ENCODE data around the gene SLC26A4.

Gene SLC26A4

DNA sequence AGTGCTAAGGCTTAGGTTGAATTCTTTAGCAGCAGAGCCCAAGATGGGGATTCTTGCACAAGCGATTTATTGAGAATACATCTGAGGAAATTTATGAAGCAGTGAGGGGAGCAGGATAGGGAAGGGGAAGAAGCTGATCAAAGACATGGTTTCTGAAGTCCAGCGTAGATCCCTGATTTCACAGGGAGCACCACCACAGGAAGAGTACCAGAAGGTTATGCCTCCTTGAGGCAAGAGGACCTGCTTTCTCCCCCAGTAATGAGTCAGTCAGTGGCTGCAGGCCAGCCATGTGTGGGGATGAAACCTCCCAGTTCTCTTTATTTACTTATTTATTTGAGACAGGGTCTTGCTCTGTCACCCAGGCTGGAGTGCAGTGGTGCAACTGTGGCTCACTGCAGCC, 48.3 kb downstream of the SLC26A4 start:
- Histone ChIP-seq H3K9me3 (no peaks in the 10 kb centered on the region), H3K27me3 (no peaks in the 10 kb centered on the region), H3K4me1 (no peaks in the 10 kb centered on the region), H3K9ac (no peak overlapping the region), H4K20me1 (no peaks in the 10 kb centered on the region), H3K27ac (no peak overlapping the region), H3K4me2 (no peak overlapping the region), H3K4me3 (no peak overlapping the region), H3K36me3 (no peaks in the 10 kb centered on the region)
- no peak for TF ChIP-seq Cebpa-rat (IDR thresholded peaks at IDR 0.05)

- Histone ChIP-seq H3K36me3 (no peaks in the 10 kb centered on the region), H3K27me3 (no peaks in the 10 kb centered on the region), H3K9me3 (no peaks in the 10 kb centered on the region), H3K9ac (no peak overlapping the region), H3K27ac (no peak overlapping the region), H3K4me3 (no peak overlapping the region), H3K4me1 (no peaks in the 10 kb centered on the region), H4K20me1 (no peaks in the 10 kb centered on the region), H3K4me2 (no peak overlapping the region)
- no peak for TF ChIP-seq Cebpa-rat (IDR thresholded peaks at IDR 0.05)
Measured at GRCh38 chr7:107711301-107711700, 50.7 kb downstream of the SLC26A4 start.

DNA sequence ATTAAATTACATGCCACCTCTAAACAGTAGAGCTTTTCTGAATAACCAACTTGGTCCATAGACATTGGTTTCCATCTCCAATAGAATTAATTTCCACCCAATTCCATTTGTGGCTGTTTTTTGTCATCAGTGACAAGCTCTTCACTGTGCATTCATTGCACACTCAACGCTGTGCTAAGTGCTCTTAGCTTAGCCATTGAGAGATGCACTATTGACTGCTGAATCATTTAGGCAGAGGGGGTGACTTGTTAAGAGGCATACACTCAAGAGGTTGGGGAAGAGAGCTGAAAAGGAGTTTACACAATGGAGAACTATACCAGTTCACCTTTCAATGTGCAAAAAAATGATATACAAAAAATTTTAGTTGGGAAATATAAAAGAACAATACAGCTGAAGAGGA, 51.4 kb downstream of the SLC26A4 start:
- Histone ChIP-seq H3K36me3 (no peaks in the 10 kb centered on the region), H3K27me3 (no peaks in the 10 kb centered on the region), H3K4me3 (no peak overlapping the region), H3K4me2 (no peak overlapping the region), H4K20me1 (no peaks in the 10 kb centered on the region), H3K9me3 (no peaks in the 10 kb centered on the region), H3K4me1 (no peaks in the 10 kb centered on the region), H3K27ac (no peak overlapping the region), H3K9ac (no peak overlapping the region)
- TF ChIP-seq Cebpa-rat (IDR thresholded peaks at IDR 0.05) = no peak

DNA sequence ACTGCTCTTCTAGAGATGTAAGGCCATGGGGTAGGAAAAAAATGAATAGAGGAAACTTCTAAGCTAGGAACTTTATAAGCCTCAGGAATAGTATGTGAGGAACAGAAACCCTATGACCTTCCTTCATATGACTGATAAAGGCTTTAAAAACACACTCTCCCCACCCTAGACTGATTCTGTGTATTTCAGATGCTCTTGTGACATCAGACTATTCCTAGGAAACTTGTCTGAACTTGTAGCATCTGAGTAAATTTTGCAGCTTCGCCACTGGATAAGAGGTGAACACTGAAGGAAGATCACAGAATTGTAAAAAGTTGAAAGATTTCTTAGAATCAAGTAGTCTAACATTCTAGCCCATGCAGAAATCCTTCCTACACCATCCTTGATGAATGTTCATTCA, 52.3 kb downstream of the SLC26A4 start:
- Histone ChIP-seq H3K27ac (no peak overlapping the region), H3K9ac (no peak overlapping the region), H4K20me1 (no peaks in the 10 kb centered on the region), H3K9me3 (no peaks in the 10 kb centered on the region), H3K36me3 (no peaks in the 10 kb centered on the region), H3K4me3 (no peak overlapping the region), H3K27me3 (no peaks in the 10 kb centered on the region), H3K4me1 (no peaks in the 10 kb centered on the region), H3K4me2 (no peak overlapping the region)
- TF ChIP-seq Cebpa-rat (IDR thresholded peaks at IDR 0.05) = no peak

- Histone ChIP-seq H3K4me3 (no peak overlapping the region), H4K20me1 (no peaks in the 10 kb centered on the region), H3K9me3 (no peaks in the 10 kb centered on the region), H3K4me1 (no peaks in the 10 kb centered on the region), H3K27ac (no peak overlapping the region), H3K4me2 (no peak overlapping the region), H3K27me3 (no peaks in the 10 kb centered on the region), H3K36me3 (no peaks in the 10 kb centered on the region), H3K9ac (no peak overlapping the region)
- no peak for TF ChIP-seq Cebpa-rat (IDR thresholded peaks at IDR 0.05)
Measured at GRCh38 chr7:107715531-107715930, 54.9 kb downstream of the SLC26A4 start.

GRCh38 chr7:107718456-107719193, 58.0 kb downstream of the SLC26A4 start:
- Histone ChIP-seq H3K9ac (no peak overlapping the region), H4K20me1 (no peaks in the 10 kb centered on the region), H3K36me3 (no peaks in the 10 kb centered on the region), H3K4me1 (no peaks in the 10 kb centered on the region), H3K27me3 (no peaks in the 10 kb centered on the region), H3K27ac (no peak overlapping the region), H3K9me3 (no peaks in the 10 kb centered on the region), H3K4me2 (no peak overlapping the region), H3K4me3 (no peak overlapping the region)
- no peak for TF ChIP-seq Cebpa-rat (IDR thresholded peaks at IDR 0.05)

DNA sequence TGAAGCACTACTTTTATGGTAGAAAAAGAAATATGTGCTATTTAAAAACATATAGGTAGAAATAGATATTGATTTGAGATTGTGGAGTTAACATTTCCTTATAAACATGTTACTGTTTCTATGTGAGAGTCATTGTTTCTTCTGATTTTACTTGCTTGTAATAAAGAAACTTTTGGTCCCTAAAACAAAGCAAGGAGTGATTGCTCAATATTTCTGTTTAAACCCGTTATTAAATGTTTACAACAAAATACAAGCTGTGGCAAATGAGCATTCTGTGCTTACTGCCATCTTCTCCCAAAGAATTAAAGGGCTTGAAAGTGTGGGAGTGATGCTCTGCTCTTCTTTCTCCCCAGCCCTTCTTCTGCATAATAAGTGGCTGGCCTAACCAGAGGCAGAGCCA, 60.7 kb downstream of the SLC26A4 start:
- H3K4me1 ChIP-seq = no peaks in the 10 kb centered on the region
- no peaks in the 10 kb centered on the region for H3K27me3 ChIP-seq
- no peak overlapping the region for H3K9ac ChIP-seq
- no peak overlapping the region for H3K27ac ChIP-seq
- no peak overlapping the region for H3K4me3 ChIP-seq
- H3K36me3 ChIP-seq = no peaks in the 10 kb centered on the region
- H4K20me1 ChIP-seq = no peaks in the 10 kb centered on the region
- H3K4me2 ChIP-seq = no peak overlapping the region
- TF ChIP-seq Cebpa-rat (IDR thresholded peaks at IDR 0.05) = no peak
- no peaks in the 10 kb centered on the region for H3K9me3 ChIP-seq

GRCh38 chr7:107723255-107723654, 62.6 kb downstream of the SLC26A4 start:
- Histone ChIP-seq H3K4me2 (no peak overlapping the region), H4K20me1 (no peaks in the 10 kb centered on the region), H3K9ac (no peak overlapping the region), H3K9me3 (no peaks in the 10 kb centered on the region), H3K4me1 (no peaks in the 10 kb centered on the region), H3K36me3 (no peaks in the 10 kb centered on the region), H3K27me3 (no peaks in the 10 kb centered on the region), H3K27ac (no peak overlapping the region), H3K4me3 (no peak overlapping the region)
- TF ChIP-seq Cebpa-rat (IDR thresholded peaks at IDR 0.05) = no peak

GRCh38 chr7:107725138-107725740, 64.6 kb downstream of the SLC26A4 start:
- no peak overlapping the region for H3K9ac ChIP-seq
- H3K4me2 ChIP-seq = no peak overlapping the region
- TF ChIP-seq Cebpa-rat (IDR thresholded peaks at IDR 0.05) = no peak
- H3K4me1 ChIP-seq = no peaks in the 10 kb centered on the region
- H3K9me3 ChIP-seq = no peaks in the 10 kb centered on the region
- no peaks in the 10 kb centered on the region for H3K36me3 ChIP-seq
- no peaks in the 10 kb centered on the region for H4K20me1 ChIP-seq
- H3K27ac ChIP-seq = no peak overlapping the region
- no peak overlapping the region for H3K4me3 ChIP-seq
- no peaks in the 10 kb centered on the region for H3K27me3 ChIP-seq

DNA sequence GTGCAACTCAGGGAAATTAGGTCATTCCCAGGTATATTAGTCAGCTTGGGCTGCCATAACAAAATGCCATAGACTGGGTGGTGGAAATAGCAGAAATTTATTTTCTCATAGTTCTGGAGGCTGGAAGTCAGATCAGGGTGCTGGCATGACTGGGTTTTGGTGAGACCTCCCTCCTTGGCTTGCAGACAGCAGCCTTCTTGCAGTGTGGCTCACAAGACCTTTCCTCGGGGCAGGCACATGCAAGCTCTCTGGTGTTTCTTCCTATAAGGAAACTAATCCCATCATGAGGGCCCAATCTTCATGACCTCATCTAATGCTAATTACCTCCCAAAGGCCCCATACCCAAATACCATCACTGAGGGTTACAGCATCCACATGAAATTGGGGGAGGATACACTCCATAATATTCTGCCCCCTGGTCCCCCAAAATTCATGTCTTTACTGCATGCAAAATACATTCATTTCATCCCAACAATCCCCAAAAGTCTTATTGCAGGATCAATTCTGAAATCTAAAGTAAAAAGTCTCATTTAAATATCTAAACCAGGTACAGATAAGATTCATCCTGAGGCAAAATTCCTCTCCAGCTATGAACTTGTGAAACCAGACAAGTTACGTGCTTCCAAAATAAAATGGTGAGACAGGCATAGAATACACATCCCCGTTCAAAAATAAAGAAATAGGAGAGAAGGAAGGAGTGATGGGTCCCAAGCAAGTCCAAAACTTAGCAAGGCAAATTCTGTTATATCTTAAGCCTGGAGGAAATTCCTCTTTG, 65.9 kb downstream of the SLC26A4 start:
- Histone ChIP-seq H3K4me2 (no peak overlapping the region), H3K9me3 (no peaks in the 10 kb centered on the region), H3K36me3 (no peaks in the 10 kb centered on the region), H4K20me1 (no peaks in the 10 kb centered on the region), H3K4me3 (no peak overlapping the region), H3K27me3 (no peaks in the 10 kb centered on the region), H3K9ac (no peak overlapping the region), H3K4me1 (no peaks in the 10 kb centered on the region), H3K27ac (no peak overlapping the region)
- no peak for TF ChIP-seq Cebpa-rat (IDR thresholded peaks at IDR 0.05)

All from BLaER1 (cell line).